ENCODE results near the gene SPACA7. TPM values are rescaled to one million over a fixed set of nuclear protein-coding genes. Genes with fewer than 3 reads are reported as not detected.
"Not testable (repeated sequence)": the region's sequence is repeated elsewhere in the genome, so short reads cannot be mapped to it uniquely, and the experiment has no call there.

Gene SPACA7
- polyA plus RNA-seq, 1 donor from 2014 or later, result not detected

DNA sequence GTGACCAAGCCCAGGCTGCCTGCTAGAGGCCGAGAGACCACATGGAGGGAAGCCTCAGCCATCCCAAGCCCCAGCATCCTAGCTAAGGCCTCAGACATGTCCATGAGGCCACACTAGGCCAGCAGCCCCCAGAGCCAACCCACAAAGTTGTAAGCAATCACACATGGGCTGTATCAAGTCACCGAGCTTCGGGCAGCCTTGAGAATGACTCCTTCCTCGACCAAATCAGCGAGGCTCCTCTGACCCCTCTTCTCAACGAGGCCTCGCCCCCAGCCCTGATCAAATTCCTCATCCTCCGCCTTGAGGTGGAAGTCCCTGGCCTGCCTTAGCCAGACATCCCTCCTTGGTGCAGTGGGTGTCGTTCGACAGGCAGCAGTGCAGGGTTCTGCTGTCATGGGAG, 1.9 kb upstream of the SPACA7 start:
- no peak overlapping the region for H2AFZ ChIP-seq (ENCODE audit: low read depth, low read length)
- H4K20me1 ChIP-seq (ENCODE audit: insufficient read depth), result no peaks in the 10 kb centered on the region
- no peaks in the 10 kb centered on the region for H3F3A ChIP-seq (ENCODE audit: insufficient read depth, low read length, poor library complexity, severe bottlenecking)
- H3K4me2 ChIP-seq (ENCODE audit: low read length), result no peak overlapping the region
- no peak overlapping the region for H3K4me3 ChIP-seq (ENCODE audit: low read length)
- no peaks in the 10 kb centered on the region for H3K27me3 ChIP-seq (ENCODE audit: insufficient read depth, low read depth, low read length)
- TF ChIP-seq, protein P1, sequence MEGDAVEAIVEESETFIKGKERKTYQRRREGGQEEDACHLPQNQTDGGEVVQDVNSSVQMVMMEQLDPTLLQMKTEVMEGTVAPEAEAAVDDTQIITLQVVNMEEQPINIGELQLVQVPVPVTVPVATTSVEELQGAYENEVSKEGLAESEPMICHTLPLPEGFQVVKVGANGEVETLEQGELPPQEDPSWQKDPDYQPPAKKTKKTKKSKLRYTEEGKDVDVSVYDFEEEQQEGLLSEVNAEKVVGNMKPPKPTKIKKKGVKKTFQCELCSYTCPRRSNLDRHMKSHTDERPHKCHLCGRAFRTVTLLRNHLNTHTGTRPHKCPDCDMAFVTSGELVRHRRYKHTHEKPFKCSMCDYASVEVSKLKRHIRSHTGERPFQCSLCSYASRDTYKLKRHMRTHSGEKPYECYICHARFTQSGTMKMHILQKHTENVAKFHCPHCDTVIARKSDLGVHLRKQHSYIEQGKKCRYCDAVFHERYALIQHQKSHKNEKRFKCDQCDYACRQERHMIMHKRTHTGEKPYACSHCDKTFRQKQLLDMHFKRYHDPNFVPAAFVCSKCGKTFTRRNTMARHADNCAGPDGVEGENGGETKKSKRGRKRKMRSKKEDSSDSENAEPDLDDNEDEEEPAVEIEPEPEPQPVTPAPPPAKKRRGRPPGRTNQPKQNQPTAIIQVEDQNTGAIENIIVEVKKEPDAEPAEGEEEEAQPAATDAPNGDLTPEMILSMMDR (IDR thresholded peaks at IDR 0.05; ENCODE audit: poor library complexity, severe bottlenecking), result no peak
- TF ChIP-seq SMC3 (conservative IDR thresholded peaks at IDR 0.05; ENCODE audit: poor library complexity) (no peak), MXI1 (conservative IDR thresholded peaks at IDR 0.05; ENCODE audit: poor library complexity, severe bottlenecking) (no peak), RAD21 (conservative IDR thresholded peaks at IDR 0.05) (no peak), EP300 (conservative IDR thresholded peaks at IDR 0.05; ENCODE audit: poor library complexity, severe bottlenecking) (no peak)
- no peak overlapping the region for H3K27ac ChIP-seq (ENCODE audit: low read length)
- no peaks in the 10 kb centered on the region for H3K36me3 ChIP-seq (ENCODE audit: insufficient read depth, low read length)
- H3K9ac ChIP-seq (ENCODE audit: low read length), result no peak overlapping the region
- no peaks in the 10 kb centered on the region for H3K9me2 ChIP-seq (ENCODE audit: insufficient read depth, low read length)
- H3K9me3 ChIP-seq (ENCODE audit: low read length), result no peaks in the 10 kb centered on the region
- no peaks in the 10 kb centered on the region for H3K79me2 ChIP-seq (replicated peaks; ENCODE audit: insufficient read depth, low read length)

DNA sequence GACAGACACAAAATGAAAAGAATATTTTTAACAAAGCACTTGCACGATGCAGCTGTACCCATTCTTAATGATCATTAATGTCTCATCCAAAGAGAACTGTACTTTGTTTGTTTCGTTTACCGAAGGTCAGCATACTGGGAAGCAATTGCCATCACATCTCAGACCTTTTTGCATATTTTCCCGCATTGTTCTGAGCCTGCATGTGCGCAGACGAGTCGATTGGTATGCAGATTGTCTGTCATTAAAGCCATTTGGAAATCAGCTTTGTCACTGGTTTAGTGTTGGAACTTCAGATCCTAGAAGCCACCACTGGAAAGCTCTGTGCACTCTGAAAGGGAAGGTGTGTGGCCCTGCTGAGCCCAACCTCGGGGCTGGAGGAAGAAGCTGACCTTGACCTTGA, 15.6 kb downstream of the SPACA7 start:
- H3K4me2 ChIP-seq (ENCODE audit: low read length), result no peak overlapping the region
- no peak overlapping the region for H3K4me3 ChIP-seq (ENCODE audit: low read length)
- no peaks in the 10 kb centered on the region for H4K20me1 ChIP-seq (ENCODE audit: insufficient read depth)
- H3K79me2 ChIP-seq (replicated peaks; ENCODE audit: insufficient read depth, low read length), result no peaks in the 10 kb centered on the region
- no peaks in the 10 kb centered on the region for H3K9me3 ChIP-seq (ENCODE audit: low read length)
- TF ChIP-seq EZH2 (IDR thresholded peaks at IDR 0.05; ENCODE audit: borderline replicate concordance, insufficient read depth, low read length, poor library complexity, severe bottlenecking), result no peak
- no peak for TF ChIP-seq RAD21 (conservative IDR thresholded peaks at IDR 0.05)
- TF ChIP-seq MXI1 (conservative IDR thresholded peaks at IDR 0.05; ENCODE audit: poor library complexity, severe bottlenecking), result no peak
- TF ChIP-seq SMC3 (conservative IDR thresholded peaks at IDR 0.05; ENCODE audit: poor library complexity), result no peak
- H3F3A ChIP-seq (ENCODE audit: insufficient read depth, low read length, poor library complexity, severe bottlenecking), result no peaks in the 10 kb centered on the region
- peak overlapping the region; percentile 19 for H3K27ac ChIP-seq (ENCODE audit: low read length)
- no peak overlapping the region for H3K9ac ChIP-seq (ENCODE audit: low read length)
- no peak overlapping the region for H2AFZ ChIP-seq (ENCODE audit: low read depth, low read length)
- H3K9me2 ChIP-seq (ENCODE audit: insufficient read depth, low read length), result no peaks in the 10 kb centered on the region
- H3K27me3 ChIP-seq (ENCODE audit: insufficient read depth, low read depth, low read length), result no peaks in the 10 kb centered on the region
- no peaks in the 10 kb centered on the region for H3K36me3 ChIP-seq (ENCODE audit: insufficient read depth, low read length)

DNA sequence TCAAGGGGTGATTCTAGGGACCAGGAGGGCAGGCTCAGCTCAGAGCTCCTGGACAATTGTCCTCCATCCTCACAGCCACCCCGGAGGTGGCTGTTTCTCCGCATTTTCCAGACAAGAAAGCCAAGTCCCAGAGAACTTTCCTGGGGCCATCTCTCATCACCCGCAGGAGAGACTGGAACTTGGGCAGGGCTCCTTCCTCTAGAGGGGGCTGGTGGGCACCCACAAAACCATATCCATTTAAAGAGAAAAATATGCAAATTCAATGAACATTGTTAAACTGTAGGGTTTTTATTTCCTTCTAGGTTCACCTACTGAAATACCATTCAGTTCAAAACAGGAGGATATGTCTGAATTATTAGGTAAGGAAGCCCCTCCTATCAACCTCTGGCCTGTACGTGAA, 16.6 kb downstream of the SPACA7 start:
- Histone ChIP-seq H3K27ac (ENCODE audit: low read length) (no peak overlapping the region), H3K27me3 (ENCODE audit: insufficient read depth, low read depth, low read length) (no peaks in the 10 kb centered on the region), H4K20me1 (ENCODE audit: insufficient read depth) (no peaks in the 10 kb centered on the region), H3K79me2 (replicated peaks; ENCODE audit: insufficient read depth, low read length) (no peaks in the 10 kb centered on the region), H3K36me3 (ENCODE audit: insufficient read depth, low read length) (no peaks in the 10 kb centered on the region), H3K4me2 (ENCODE audit: low read length) (no peak overlapping the region), H3K9me2 (ENCODE audit: insufficient read depth, low read length) (no peaks in the 10 kb centered on the region), H3F3A (ENCODE audit: insufficient read depth, low read length, poor library complexity, severe bottlenecking) (no peaks in the 10 kb centered on the region), H3K9ac (ENCODE audit: low read length) (no peak overlapping the region), H2AFZ (ENCODE audit: low read depth, low read length) (no peak overlapping the region), H3K9me3 (ENCODE audit: low read length) (no peaks in the 10 kb centered on the region), H3K4me3 (ENCODE audit: low read length) (no peak overlapping the region)
- TF ChIP-seq MXI1 (conservative IDR thresholded peaks at IDR 0.05; ENCODE audit: poor library complexity, severe bottlenecking) (no peak), RAD21 (conservative IDR thresholded peaks at IDR 0.05) (no peak)

DNA sequence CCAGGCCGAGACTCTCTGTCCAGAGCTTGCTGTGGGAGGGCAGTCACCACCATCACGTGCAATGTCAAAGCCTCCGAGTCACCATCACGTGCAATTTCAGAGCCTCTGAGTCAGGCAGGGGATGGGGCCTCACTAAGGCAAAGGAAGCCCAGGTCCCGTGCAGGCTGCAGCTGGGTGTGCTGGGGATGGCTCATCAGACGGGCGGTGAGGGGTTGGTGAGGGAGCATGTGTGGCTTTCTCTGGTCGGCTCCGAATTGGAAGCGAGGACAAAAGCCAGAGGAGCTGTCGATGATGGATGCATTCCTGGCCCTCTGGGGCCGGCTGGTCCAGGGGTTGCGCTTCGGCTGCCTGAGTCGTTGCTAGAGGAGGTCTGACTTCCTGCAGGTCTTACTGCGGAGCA, 18.9 kb downstream of the SPACA7 start:
- H3K36me3 ChIP-seq (ENCODE audit: insufficient read depth, low read length); H3F3A ChIP-seq (ENCODE audit: insufficient read depth, low read length, poor library complexity, severe bottlenecking); H3K27ac ChIP-seq (ENCODE audit: low read length); H2AFZ ChIP-seq (ENCODE audit: low read depth, low read length); H3K9me2 ChIP-seq (ENCODE audit: insufficient read depth, low read length); H3K27me3 ChIP-seq (ENCODE audit: insufficient read depth, low read depth, low read length); H3K4me2 ChIP-seq (ENCODE audit: low read length); H3K4me3 ChIP-seq (ENCODE audit: low read length); H3K9ac ChIP-seq (ENCODE audit: low read length); H4K20me1 ChIP-seq (ENCODE audit: insufficient read depth); H3K9me3 ChIP-seq (ENCODE audit: low read length); H3K79me2 ChIP-seq (replicated peaks; ENCODE audit: insufficient read depth, low read length): not testable (repeated sequence)

DNA sequence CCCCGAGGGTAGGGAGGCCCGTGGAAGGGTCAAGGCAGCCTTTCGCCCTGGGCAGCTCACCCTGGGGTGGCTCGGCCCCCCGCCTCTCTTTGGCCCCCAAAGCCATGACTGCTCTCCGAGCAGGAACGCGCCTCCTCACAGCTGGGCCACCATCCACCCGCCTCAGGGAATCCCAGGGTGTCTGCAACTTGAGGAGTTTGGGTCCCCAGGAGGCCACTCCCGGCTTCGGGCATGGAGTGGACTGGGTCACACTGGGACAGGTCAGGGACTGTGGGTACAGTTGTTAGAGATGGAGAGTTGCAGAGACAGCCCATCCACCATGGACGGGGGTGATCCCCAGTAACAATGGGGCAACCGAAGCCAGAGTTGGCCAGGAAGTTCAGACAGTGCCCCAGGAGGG, 19.8 kb downstream of the SPACA7 start:
- H3K4me3 ChIP-seq (ENCODE audit: low read length); H3K4me2 ChIP-seq (ENCODE audit: low read length); H2AFZ ChIP-seq (ENCODE audit: low read depth, low read length); H3K36me3 ChIP-seq (ENCODE audit: insufficient read depth, low read length); H3K9ac ChIP-seq (ENCODE audit: low read length); H3K27ac ChIP-seq (ENCODE audit: low read length); H3K9me3 ChIP-seq (ENCODE audit: low read length); H3K9me2 ChIP-seq (ENCODE audit: insufficient read depth, low read length); H3K27me3 ChIP-seq (ENCODE audit: insufficient read depth, low read depth, low read length); H3F3A ChIP-seq (ENCODE audit: insufficient read depth, low read length, poor library complexity, severe bottlenecking); H4K20me1 ChIP-seq (ENCODE audit: insufficient read depth); H3K79me2 ChIP-seq (replicated peaks; ENCODE audit: insufficient read depth, low read length): not testable (repeated sequence)
